HUES64 (cell line): ENCODE data around the gene PPFIBP1.

Experiments used
- H3K27ac ChIP-seq: 2 replicates; pipeline ENCODE4 v1.7.0; 2013; ENCODE audit warnings: low read depth, low read length, inconsistent platforms
- H3K27me3 ChIP-seq: 2 replicates; pipeline ENCODE4 v1.6.1; 2013; ENCODE audit warnings: mild to moderate bottlenecking, low read length; ENCODE audit not compliant: insufficient read depth
- H3K36me3 ChIP-seq: 2 replicates; pipeline ENCODE4 v1.6.1; 2013; ENCODE audit warnings: mild to moderate bottlenecking, low read length; ENCODE audit not compliant: insufficient read depth
- H3K4me1 ChIP-seq: 2 replicates; pipeline ENCODE4 v1.6.1; 2013; ENCODE audit warnings: mild to moderate bottlenecking, low read length, moderate library complexity; ENCODE audit not compliant: insufficient read depth
- H3K4me3 ChIP-seq: 2 replicates; pipeline ENCODE4 v1.5.1; 2013; ENCODE audit warnings: mild to moderate bottlenecking, low read length, moderate library complexity
- H3K9ac ChIP-seq: 2 replicates; pipeline ENCODE4 v1.6.1; 2013; ENCODE audit warnings: mild to moderate bottlenecking, low read depth, low read length
- H3K9me3 ChIP-seq: 2 replicates; pipeline ENCODE4 v1.6.1; 2013; ENCODE audit warnings: low read depth, low read length; ENCODE audit not compliant: insufficient read depth
- WGBS: fragments of 150-250, 120-280 bp; methylation state at CpG from one replicate; pipeline ENCODE4 v1.1.7; 2013; ENCODE audit warnings: missing lambda C conversion rate; 5-methylcytosine and 5-hydroxymethylcytosine counted together

Gene PPFIBP1

GRCh38 chr12:27553941-27554340 lies 29.9 kb downstream of the PPFIBP1 start:
- no peak overlapping the region for H3K4me3 ChIP-seq
- no peaks in the 10 kb centered on the region for H3K9me3 ChIP-seq
- no peaks in the 10 kb centered on the region for H3K36me3 ChIP-seq
- no peaks in the 10 kb centered on the region for H3K27me3 ChIP-seq
- no peak overlapping the region for H3K27ac ChIP-seq
- no peak overlapping the region for H3K9ac ChIP-seq
- peaks cover 25% of the 10 kb centered on the region for H3K4me1 ChIP-seq
- WGBS: 91% methylated on average over 3 of the region's 3 CpGs

GRCh38 chr12:27554421-27555186 lies 30.6 kb downstream of the PPFIBP1 start:
- Histone ChIP-seq H3K36me3 (no peaks in the 10 kb centered on the region), H3K9me3 (no peaks in the 10 kb centered on the region), H3K9ac (no peak overlapping the region), H3K27ac (no peak overlapping the region), H3K27me3 (no peaks in the 10 kb centered on the region), H3K4me3 (no peak overlapping the region), H3K4me1 (peaks cover 18% of the 10 kb centered on the region)
- WGBS: 89% methylated on average over 14 of the region's 14 CpGs

GRCh38 chr12:27555361-27555760 lies 31.4 kb downstream of the PPFIBP1 start:
- Histone ChIP-seq H3K27ac (no peak overlapping the region), H3K9me3 (no peaks in the 10 kb centered on the region), H3K4me1 (peaks cover 13% of the 10 kb centered on the region; the same call in 1 of the 2 replicates), H3K4me3 (no peak overlapping the region), H3K9ac (no peak overlapping the region), H3K36me3 (no peaks in the 10 kb centered on the region), H3K27me3 (no peaks in the 10 kb centered on the region)
- over 99% methylated on average over 5 of the region's 5 CpGs for WGBS

DNA sequence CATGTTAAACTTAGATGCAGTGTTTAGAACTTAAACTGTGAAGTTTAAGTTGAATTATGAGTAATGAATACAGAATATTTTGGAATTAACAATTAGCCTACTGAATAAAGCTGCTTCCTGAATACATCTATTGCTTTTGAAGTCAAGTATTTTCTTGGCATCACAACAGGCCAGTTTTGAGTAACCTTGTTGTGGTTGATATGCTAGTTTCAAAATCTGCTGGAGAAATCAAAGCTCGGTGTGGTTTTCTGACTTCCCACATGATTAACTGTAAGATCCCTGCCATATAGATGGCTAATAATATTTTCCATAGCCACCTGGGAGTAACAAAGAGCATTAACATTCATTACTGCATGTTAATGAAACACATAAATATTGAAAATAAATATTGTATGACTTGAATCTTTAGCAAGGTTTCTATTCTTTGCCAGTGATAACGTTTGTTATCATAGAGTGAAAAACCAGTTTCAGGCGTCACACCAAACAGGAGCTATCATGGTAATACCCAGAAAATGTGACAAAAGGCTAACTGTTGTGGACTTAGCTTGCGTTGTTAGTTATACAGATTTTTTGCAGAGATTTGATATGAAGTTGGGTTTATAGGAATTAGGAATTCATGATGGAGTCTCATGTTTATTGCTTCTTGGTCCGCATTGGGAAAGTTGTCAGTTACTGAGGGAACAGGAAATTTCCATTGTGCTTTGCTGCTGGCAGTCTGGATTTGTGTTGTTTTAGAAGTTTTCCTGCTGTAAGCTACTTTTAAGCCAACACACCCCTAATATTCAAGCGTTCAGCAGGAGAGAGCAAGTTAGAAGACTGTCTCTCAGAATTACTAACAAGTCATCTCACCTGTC lies 32.1 kb downstream of the PPFIBP1 start:
- WGBS: 85% methylated on average over 6 of the region's 6 CpGs
- no peaks in the 10 kb centered on the region for H3K27me3 ChIP-seq
- H3K27ac ChIP-seq: no peak overlapping the region
- no peaks in the 10 kb centered on the region for H3K9me3 ChIP-seq
- H3K9ac ChIP-seq: no peak overlapping the region
- peaks cover 18% of the 10 kb centered on the region; the same call in 1 of the 2 replicates for H3K4me1 ChIP-seq
- H3K36me3 ChIP-seq: no peaks in the 10 kb centered on the region
- H3K4me3 ChIP-seq: no peak overlapping the region

DNA sequence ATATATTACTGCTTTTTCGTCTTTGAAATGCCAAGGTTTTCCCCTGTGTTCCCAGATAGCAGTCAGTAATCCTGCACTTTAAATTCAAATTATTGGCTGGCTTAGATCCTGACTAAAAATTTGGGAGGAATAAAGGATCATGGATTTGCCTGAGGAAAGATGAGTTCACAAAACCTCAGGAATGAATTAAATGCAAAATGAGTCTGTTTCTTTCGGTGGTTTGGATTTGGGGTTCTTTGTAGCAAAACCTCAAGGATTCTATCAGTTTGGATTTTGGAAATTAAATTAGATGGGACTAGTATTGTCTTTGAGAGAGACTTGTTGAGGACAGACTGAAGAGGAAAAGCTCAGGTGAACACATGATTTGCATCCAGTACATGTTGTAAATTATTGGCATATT lies 36.1 kb downstream of the PPFIBP1 start:
- Histone ChIP-seq H3K27me3 (no peaks in the 10 kb centered on the region), H3K4me1 (peaks cover 17% of the 10 kb centered on the region; the same call in 1 of the 2 replicates), H3K27ac (no peak overlapping the region), H3K9ac (no peak overlapping the region), H3K36me3 (no peaks in the 10 kb centered on the region), H3K9me3 (no peaks in the 10 kb centered on the region), H3K4me3 (no peak overlapping the region)
- 83% methylated on average over 2 of the region's 2 CpGs for WGBS

- WGBS: 92% methylated on average over 5 of the region's 6 CpGs
- H3K27me3 ChIP-seq: no peaks in the 10 kb centered on the region
- H3K27ac ChIP-seq: no peak overlapping the region
- H3K9me3 ChIP-seq: no peaks in the 10 kb centered on the region
- H3K9ac ChIP-seq: no peak overlapping the region
- no peaks in the 10 kb centered on the region for H3K36me3 ChIP-seq
- H3K4me3 ChIP-seq: no peak overlapping the region
- H3K4me1 ChIP-seq: peaks cover 17% of the 10 kb centered on the region; the same call in 1 of the 2 replicates
Observed at GRCh38 chr12:27561535-27562350, 37.7 kb downstream of the PPFIBP1 start.

- peaks cover 19% of the 10 kb centered on the region; the same call in 1 of the 2 replicates for H3K4me1 ChIP-seq
- no peak overlapping the region for H3K4me3 ChIP-seq
- no peaks in the 10 kb centered on the region for H3K27me3 ChIP-seq
- no peaks in the 10 kb centered on the region for H3K9me3 ChIP-seq
- 82% methylated on average over 9 of the region's 9 CpGs for WGBS
- no peaks in the 10 kb centered on the region for H3K36me3 ChIP-seq
- H3K27ac ChIP-seq: no peak overlapping the region
- no peak overlapping the region for H3K9ac ChIP-seq
Observed at GRCh38 chr12:27564612-27565213, 40.7 kb downstream of the PPFIBP1 start.

- H3K9me3 ChIP-seq: no peaks in the 10 kb centered on the region
- peaks cover 11% of the 10 kb centered on the region; the same call in 1 of the 2 replicates for H3K4me1 ChIP-seq
- no peak overlapping the region for H3K27ac ChIP-seq
- no peaks in the 10 kb centered on the region for H3K36me3 ChIP-seq
- no peaks in the 10 kb centered on the region for H3K27me3 ChIP-seq
- H3K9ac ChIP-seq: no peak overlapping the region
- H3K4me3 ChIP-seq: no peak overlapping the region
- 98% methylated on average over 2 of the region's 2 CpGs for WGBS
Observed at GRCh38 chr12:27566159-27566558, 42.2 kb downstream of the PPFIBP1 start.

- Histone ChIP-seq H3K9me3 (no peaks in the 10 kb centered on the region), H3K27ac (no peak overlapping the region), H3K36me3 (no peaks in the 10 kb centered on the region), H3K27me3 (no peaks in the 10 kb centered on the region), H3K4me3 (no peak overlapping the region), H3K4me1 (peaks cover 11% of the 10 kb centered on the region; the same call in 1 of the 2 replicates), H3K9ac (no peak overlapping the region)
- WGBS: 94% methylated on average over 2 of the region's 2 CpGs
Observed at GRCh38 chr12:27566626-27567025, 42.6 kb downstream of the PPFIBP1 start.

DNA sequence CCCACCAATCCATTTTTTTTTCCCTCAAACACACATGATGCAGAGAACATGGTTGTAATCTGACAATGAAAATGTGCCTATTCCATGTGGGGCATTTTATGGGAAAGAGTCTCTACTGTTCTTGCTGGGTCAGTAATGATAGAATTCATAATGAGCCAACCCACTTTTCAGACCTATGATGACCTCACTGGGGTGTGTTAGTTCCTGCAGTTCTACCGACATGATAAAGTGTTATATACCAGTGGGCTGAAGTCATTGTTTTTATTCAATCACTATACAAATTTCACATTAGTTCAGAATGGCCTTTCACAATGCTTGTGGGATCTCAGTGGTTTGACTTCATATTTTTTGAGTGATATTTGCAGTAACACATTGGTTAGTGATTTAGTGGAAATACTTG lies 47.5 kb downstream of the PPFIBP1 start:
- no peak overlapping the region for H3K4me3 ChIP-seq
- no CpG with 5 or more reads among the region's 1 CpG for WGBS
- H3K4me1 ChIP-seq: 0 out of 2 replicates have a peak, but pooled peaks cover 5% of the 10 kb centered on the region
- no peaks in the 10 kb centered on the region for H3K27me3 ChIP-seq
- no peak overlapping the region for H3K9ac ChIP-seq
- H3K27ac ChIP-seq: no peak overlapping the region
- no peaks in the 10 kb centered on the region for H3K9me3 ChIP-seq
- H3K36me3 ChIP-seq: no peaks in the 10 kb centered on the region
